Liver (tissue), 9 donors: ENCODE data around the gene CLPTM1. TPM values are rescaled to one million over a fixed set of nuclear protein-coding genes. Genes with fewer than 3 reads are reported as not detected.

Experiments
- DNase-seq: peaks from one replicate; pipeline ENCODE4 v3.0.0-alpha.2; 2017; ENCODE audit warnings: low spot score
- H3K27ac ChIP-seq, 2 donors: one replicate each; pipeline ENCODE4 v1.7.0; 2013; ENCODE audit warnings: inconsistent platforms in 2 of 2, low read length in 2 of 2, control low read depth in 1 of 2, low read depth in 1 of 2, mild to moderate bottlenecking in 1 of 2
- H3K27me3 ChIP-seq, 4 donors: one replicate each; pipeline versions ENCODE4 v1.6.1 to v1.7.0; 2013; ENCODE audit warnings: low read length in 3 of 4, inconsistent platforms in 1 of 4, mild to moderate bottlenecking in 1 of 4, moderate library complexity in 1 of 4; ENCODE audit not compliant: control insufficient read depth in 4 of 4, insufficient read depth in 4 of 4
- H3K36me3 ChIP-seq, 4 donors: one replicate each; pipeline versions ENCODE4 v1.6.1 to v1.7.0; 2013; ENCODE audit warnings: low read length in 3 of 4, mild to moderate bottlenecking in 3 of 4, low read depth in 1 of 4, moderate library complexity in 1 of 4; ENCODE audit not compliant: control insufficient read depth in 4 of 4, insufficient read depth in 3 of 4
- H3K4me1 ChIP-seq, 4 donors: one replicate each; pipeline versions ENCODE4 v1.6.1 to v1.7.0; 2013; ENCODE audit warnings: low read length in 3 of 4, mild to moderate bottlenecking in 3 of 4, moderate library complexity in 1 of 4; ENCODE audit not compliant: control insufficient read depth in 4 of 4, insufficient read depth in 4 of 4
- H3K4me3 ChIP-seq, 3 donors: one replicate each; pipeline versions ENCODE4 v1.6.1 to v1.7.0; 2013; ENCODE audit warnings: low read length in 3 of 3, control low read depth in 1 of 3, low read depth in 1 of 3, mild to moderate bottlenecking in 1 of 3
- H3K9ac ChIP-seq, 2 donors: one replicate each; pipeline ENCODE4 v1.7.0; 2013; ENCODE audit warnings: low read length in 2 of 2, mild to moderate bottlenecking in 2 of 2, moderate library complexity in 2 of 2, control low read depth in 1 of 2, low read depth in 1 of 2
- H3K9me3 ChIP-seq, 4 donors: one replicate each; pipeline versions ENCODE4 v1.6.1 to v1.7.0; 2013; ENCODE audit warnings: low read length in 3 of 4; ENCODE audit not compliant: control insufficient read depth in 4 of 4
- ATF3 ChIP-seq: IDR thresholded peaks from 2 replicates; pipeline ENCODE4 v1.6.1; 2016; ENCODE audit warnings: antibody characterized with exemption
- CTCF ChIP-seq: fragments of 150-350 bp; IDR thresholded peaks from 2 replicates; pipeline ENCODE4 v1.5.1; 2017; ENCODE audit warnings: improper control_type of control experiment, low read depth, low read length; ENCODE audit not compliant: missing input control
- EGR1 ChIP-seq, 2 donors: IDR thresholded peaks; 2 replicates each; pipeline ENCODE4 v1.6.1; 2016 to 2018; ENCODE audit warnings: antibody characterized with exemption in 2 of 2, low read depth in 2 of 2
- FOXA1 ChIP-seq: IDR thresholded peaks from 2 replicates; pipeline ENCODE4 v1.6.1; 2016; ENCODE audit warnings: antibody characterized with exemption
- FOXA2 ChIP-seq: IDR thresholded peaks from 2 replicates; pipeline ENCODE4 v1.6.1; 2016; ENCODE audit warnings: antibody characterized with exemption
- GABPA ChIP-seq, 2 donors: IDR thresholded peaks in 1 of 2; conservative IDR thresholded peaks in 1 of 2; 2 replicates each; pipeline ENCODE4 v1.6.1; 2016; ENCODE audit warnings: antibody characterized with exemption in 2 of 2, mild to moderate bottlenecking in 1 of 2, moderate library complexity in 1 of 2
- HNF4A ChIP-seq, 2 donors: conservative IDR thresholded peaks; 2 replicates each; pipeline ENCODE4 v1.6.1; 2016; ENCODE audit warnings: antibody characterized with exemption in 2 of 2, mild to moderate bottlenecking in 2 of 2
- HNF4G ChIP-seq: IDR thresholded peaks from 2 replicates; pipeline ENCODE4 v1.6.1; 2016; ENCODE audit warnings: antibody characterized with exemption
- JUND ChIP-seq, 2 donors: IDR thresholded peaks; 2 replicates each; pipeline ENCODE4 v1.6.1; 2016; ENCODE audit warnings: antibody characterized with exemption in 2 of 2
- MAX ChIP-seq: IDR thresholded peaks from 2 replicates; pipeline ENCODE4 v1.6.1; 2016; ENCODE audit warnings: antibody characterized with exemption
- NR2F2 ChIP-seq: IDR thresholded peaks from 2 replicates; pipeline ENCODE4 v1.6.1; 2016; ENCODE audit warnings: antibody characterized with exemption
- RAD21 ChIP-seq, 2 donors: IDR thresholded peaks; 2 replicates each; pipeline ENCODE4 v1.6.1; 2016; ENCODE audit warnings: antibody characterized with exemption in 2 of 2, mild to moderate bottlenecking in 2 of 2
- REST ChIP-seq: IDR thresholded peaks from 2 replicates; pipeline ENCODE4 v1.6.1; 2016; ENCODE audit warnings: antibody characterized with exemption, mild to moderate bottlenecking
- RXRA ChIP-seq, 2 donors: IDR thresholded peaks; 2 replicates each; pipeline ENCODE4 v1.6.1; 2017 to 2018; ENCODE audit warnings: antibody characterized with exemption in 2 of 2, mild to moderate bottlenecking in 1 of 2
- SP1 ChIP-seq: IDR thresholded peaks from 2 replicates; pipeline ENCODE4 v1.6.1; 2018; ENCODE audit warnings: antibody characterized with exemption, mild to moderate bottlenecking
- TAF1 ChIP-seq: conservative IDR thresholded peaks from 2 replicates; pipeline ENCODE4 v1.6.1; 2016; ENCODE audit warnings: antibody characterized with exemption, mild to moderate bottlenecking
- YY1 ChIP-seq: IDR thresholded peaks from 2 replicates; pipeline ENCODE4 v1.6.1; 2016; ENCODE audit warnings: antibody characterized with exemption, mild to moderate bottlenecking
- WGBS: extraction: QIAGEN DNeasy Blood & Tissue Kit; methylation state at CpG from one replicate; pipeline ENCODE4 v1.1.7; 2013; 5-methylcytosine and 5-hydroxymethylcytosine counted together
- polyA plus RNA-seq, 2 donors: library from polyadenylated mRNA; stranded (reverse) in 1 of 2; unstranded in 1 of 2; fragments of 200-250 nt in 1 of 2; fragments of >200 nt in 1 of 2; fragmentation: Nextera tagmentation in 1 of 2; extraction: Ambion mirVana in 1 of 2; gene quantifications; one replicate each; pipeline versions ENCODE4 v1.2.1 to v1.2.3, GENCODE V29; 2013 to 2015
- total RNA-seq, 2 donors: library from RNA; depleted of rRNA; stranded (reverse); fragments of >200 nt; gene quantifications; one replicate each; pipeline ENCODE4 v1.2.3, GENCODE V29; 2014
- TF ChIP-seq, protein P1 (sequence below): IDR thresholded peaks from 2 replicates; pipeline ENCODE4 v1.6.1; 2016; ENCODE audit warnings: antibody characterized with exemption
- donor health status: healthy.
- donor health status: healthy.
- donor health status: healthy.
- donor health status: healthy.
- donor health status: healthy.

CLPTM1 gene
- total and polyA plus RNA-seq, 4 donors: 35.8 to 94.5 (median 51.5) TPM

DNA sequence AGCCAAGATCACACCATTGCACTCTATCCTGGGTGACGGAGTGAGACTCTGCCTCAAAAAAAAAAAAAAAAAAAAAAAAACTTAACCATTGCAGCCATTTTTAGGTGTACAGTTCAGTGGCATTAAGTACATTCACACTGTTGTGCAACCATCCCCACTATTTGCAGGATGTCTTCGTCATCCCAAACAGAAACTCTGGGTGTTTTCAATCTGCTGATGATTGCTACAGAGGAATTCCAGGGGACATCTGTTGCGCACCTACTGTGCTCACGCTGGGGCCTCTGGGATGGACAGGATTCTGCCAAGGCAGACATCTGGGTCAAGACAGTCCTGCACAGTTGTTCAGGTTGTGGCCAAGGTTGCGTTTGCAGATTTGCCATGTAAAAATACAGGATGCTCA lies 15.5 kb upstream of the CLPTM1 start (continued):
- TF ChIP-seq CTCF (no peak), HNF4A (conservative IDR thresholded peaks at IDR 0.05) (peak; percentile 67 to 83), EGR1 (IDR thresholded peaks at IDR 0.05; ENCODE audit: low read depth in 2 of 2) (peak in 1 of 2 donors; percentile 81), TAF1 (no peak)

DNA sequence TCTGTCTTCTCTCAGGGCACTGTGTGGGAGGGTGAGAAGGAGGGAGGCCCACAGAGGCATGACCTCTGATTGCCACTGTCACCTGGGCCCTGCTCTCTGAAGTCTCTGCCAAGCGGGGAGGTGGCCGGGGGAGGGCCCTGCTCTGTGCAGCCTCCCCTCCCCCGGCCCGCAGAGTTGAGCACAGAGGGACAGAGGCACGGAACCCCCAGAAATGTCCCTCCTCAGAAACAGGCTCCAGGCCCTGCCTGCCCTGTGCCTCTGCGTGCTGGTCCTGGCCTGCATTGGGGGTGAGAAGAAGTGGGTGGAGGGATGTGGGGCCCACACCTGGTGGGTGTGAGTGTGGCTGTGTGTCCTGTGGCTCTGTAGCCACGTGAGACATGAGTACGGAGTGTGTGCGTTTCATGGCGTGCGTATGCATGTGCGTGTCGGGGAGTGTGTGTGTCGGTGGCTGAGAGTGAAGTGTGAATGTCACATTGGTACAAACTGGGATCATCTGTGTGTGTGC lies 13.1 kb upstream of the CLPTM1 start, which contains the start of gene APOC4:
TSS of gene APOC4 (plus strand) at position 171 of the 505 bp plus-strand sequence. CDS start at position 212, 41 bp downstream.
- peak within 1 kb of the TSS; percentile 91 to 93 for H3K27ac ChIP-seq
- H3K4me3 ChIP-seq: peak within 1 kb of the TSS; percentile 60 to 82 (median 66)
- no peak for DNase-seq
- WGBS: 42% methylated on average over 14 of the region's 14 CpGs
- H3K27me3 ChIP-seq: no peaks in the 10 kb centered on the region
- no peaks in the 10 kb centered on the region for H3K36me3 ChIP-seq
- H3K9me3 ChIP-seq: no peaks in the 10 kb centered on the region
- no peak for TF ChIP-seq HNF4G
- peak; percentile 17 to 41 for TF ChIP-seq JUND (IDR thresholded peaks at IDR 0.05)
- TF ChIP-seq RXRA (IDR thresholded peaks at IDR 0.05): peak; percentile 95
- no peak for TF ChIP-seq REST
- peak; percentile 71 for TF ChIP-seq SP1
- TF ChIP-seq, protein P1, sequence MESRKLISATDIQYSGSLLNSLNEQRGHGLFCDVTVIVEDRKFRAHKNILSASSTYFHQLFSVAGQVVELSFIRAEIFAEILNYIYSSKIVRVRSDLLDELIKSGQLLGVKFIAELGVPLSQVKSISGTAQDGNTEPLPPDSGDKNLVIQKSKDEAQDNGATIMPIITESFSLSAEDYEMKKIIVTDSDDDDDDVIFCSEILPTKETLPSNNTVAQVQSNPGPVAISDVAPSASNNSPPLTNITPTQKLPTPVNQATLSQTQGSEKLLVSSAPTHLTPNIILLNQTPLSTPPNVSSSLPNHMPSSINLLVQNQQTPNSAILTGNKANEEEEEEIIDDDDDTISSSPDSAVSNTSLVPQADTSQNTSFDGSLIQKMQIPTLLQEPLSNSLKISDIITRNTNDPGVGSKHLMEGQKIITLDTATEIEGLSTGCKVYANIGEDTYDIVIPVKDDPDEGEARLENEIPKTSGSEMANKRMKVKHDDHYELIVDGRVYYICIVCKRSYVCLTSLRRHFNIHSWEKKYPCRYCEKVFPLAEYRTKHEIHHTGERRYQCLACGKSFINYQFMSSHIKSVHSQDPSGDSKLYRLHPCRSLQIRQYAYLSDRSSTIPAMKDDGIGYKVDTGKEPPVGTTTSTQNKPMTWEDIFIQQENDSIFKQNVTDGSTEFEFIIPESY: peak; percentile 65
- peak; percentile 36 to 74 for TF ChIP-seq EGR1 (IDR thresholded peaks at IDR 0.05; ENCODE audit: low read depth in 2 of 2)
- TF ChIP-seq MAX: peak; percentile 32
- TF ChIP-seq NR2F2: no peak
- no peak for TF ChIP-seq ATF3
- TF ChIP-seq HNF4A (conservative IDR thresholded peaks at IDR 0.05): peak; percentile 48 to 68
- TF ChIP-seq FOXA1: peak; percentile 9
- TF ChIP-seq CTCF: no peak
- peak in 1 of 2 donors; percentile 56 for TF ChIP-seq RAD21 (IDR thresholded peaks at IDR 0.05)
- TF ChIP-seq YY1: peak; percentile 61
- no peak for TF ChIP-seq FOXA2
- peak; percentile 75 for TF ChIP-seq TAF1
- no peak for TF ChIP-seq GABPA (IDR thresholded peaks at IDR 0.05 in 1 of 2, conservative IDR thresholded peaks at IDR 0.05 in 1 of 2)
- peaks cover 0 to 36% (median 13%) of the 10 kb centered on the region in 4 donors for H3K4me1 ChIP-seq
- H3K9ac ChIP-seq: peak within 1 kb of the TSS; percentile 63 to 75
